SIG-M5 treated with dmso at 0.1 percent for 504 hours (cell line): ENCODE measurements around the gene PARG.
A peak's percentile ranks its signal among the peaks of the same experiment; 100 is the strongest.
"Not testable (repeated sequence)": the region's sequence is repeated elsewhere in the genome, so short reads cannot be mapped to it uniquely, and the experiment has no call there.

Experiments
- DNase-seq: peaks from one replicate; lab custom pipeline; 2025; ENCODE audit not compliant: unreplicated experiment; lab: John Stamatoyannopoulos, UW

Gene PARG

GRCh38 chr10:49941447-49942338 lies at the start of gene PARG, which contains the start of gene TIMM23B:
TSS of gene PARG (minus strand) at chr10:49942027. CDS start at chr10:49941725, 302 bp downstream.
TSS of gene TIMM23B (plus strand) at chr10:49942053. CDS start at chr10:49942195, 142 bp downstream.
- peak; percentile 62 for DNase-seq

GRCh38 chr10:49988376-49988775 lies 46.5 kb upstream of the PARG start, which contains the start of gene AGAP6:
TSS of gene AGAP6 (plus strand) at chr10:49988406. CDS start at chr10:49988716, 310 bp downstream.
- not testable (repeated sequence) for DNase-seq

- not testable (repeated sequence) for DNase-seq
These were observed 45.4 kb upstream of the PARG start for GRCh38 chr10:49987207-49987606.

GRCh38 chr10:49977756-49978155 lies 35.9 kb upstream of the PARG start:
- not testable (repeated sequence) for DNase-seq

- not testable (repeated sequence) for DNase-seq
These were observed 30.3 kb upstream of the PARG start for GRCh38 chr10:49972094-49972493.

GRCh38 chr10:49971466-49971865 lies 29.6 kb upstream of the PARG start:
- not testable (repeated sequence) for DNase-seq

- DNase-seq: not testable (repeated sequence)
These were observed 28.6 kb upstream of the PARG start for GRCh38 chr10:49970331-49970857.

- DNase-seq: not testable (repeated sequence)
These were observed 11.3 kb upstream of the PARG start for GRCh38 chr10:49953122-49953521.

GRCh38 chr10:49952006-49952405 lies 10.2 kb upstream of the PARG start:
- not testable (repeated sequence) for DNase-seq

GRCh38 chr10:49948737-49949136 lies 6.9 kb upstream of the PARG start:
- not testable (repeated sequence) for DNase-seq

- not testable (repeated sequence) for DNase-seq
These were observed 6.3 kb upstream of the PARG start for GRCh38 chr10:49948142-49948541.

- DNase-seq: not testable (repeated sequence)
These were observed 1.8 kb upstream of the PARG start for GRCh38 chr10:49943607-49944006.

- DNase-seq: not testable (repeated sequence)
These were observed 495 bp upstream of the PARG start for GRCh38 chr10:49942339-49942705.

- DNase-seq: not testable (repeated sequence)
These were observed 9.7 kb downstream of the PARG start for GRCh38 chr10:49931959-49932728.

GRCh38 chr10:49931276-49931675 lies 10.6 kb downstream of the PARG start:
- not testable (repeated sequence) for DNase-seq

GRCh38 chr10:49923572-49923971 lies 18.3 kb downstream of the PARG start:
- DNase-seq: not testable (repeated sequence)

GRCh38 chr10:49922041-49922440 lies 19.8 kb downstream of the PARG start:
- not testable (repeated sequence) for DNase-seq

GRCh38 chr10:49917927-49918326 lies 23.9 kb downstream of the PARG start:
- not testable (repeated sequence) for DNase-seq

- DNase-seq: not testable (repeated sequence)
These were observed 25.4 kb downstream of the PARG start for GRCh38 chr10:49916451-49916850.

GRCh38 chr10:49910295-49910694 lies 31.5 kb downstream of the PARG start:
- DNase-seq: not testable (repeated sequence)
